HG03064 (cell line): ENCODE data around the gene THOC6.

Experiments used
- ATAC-seq: cut with Tn5 transposase; IDR thresholded peaks from one replicate; pipeline ENCODE4 v1.9.1; 2021; ENCODE audit warnings: low read depth; ENCODE audit not compliant: unreplicated experiment

The THOC6 gene

DNA sequence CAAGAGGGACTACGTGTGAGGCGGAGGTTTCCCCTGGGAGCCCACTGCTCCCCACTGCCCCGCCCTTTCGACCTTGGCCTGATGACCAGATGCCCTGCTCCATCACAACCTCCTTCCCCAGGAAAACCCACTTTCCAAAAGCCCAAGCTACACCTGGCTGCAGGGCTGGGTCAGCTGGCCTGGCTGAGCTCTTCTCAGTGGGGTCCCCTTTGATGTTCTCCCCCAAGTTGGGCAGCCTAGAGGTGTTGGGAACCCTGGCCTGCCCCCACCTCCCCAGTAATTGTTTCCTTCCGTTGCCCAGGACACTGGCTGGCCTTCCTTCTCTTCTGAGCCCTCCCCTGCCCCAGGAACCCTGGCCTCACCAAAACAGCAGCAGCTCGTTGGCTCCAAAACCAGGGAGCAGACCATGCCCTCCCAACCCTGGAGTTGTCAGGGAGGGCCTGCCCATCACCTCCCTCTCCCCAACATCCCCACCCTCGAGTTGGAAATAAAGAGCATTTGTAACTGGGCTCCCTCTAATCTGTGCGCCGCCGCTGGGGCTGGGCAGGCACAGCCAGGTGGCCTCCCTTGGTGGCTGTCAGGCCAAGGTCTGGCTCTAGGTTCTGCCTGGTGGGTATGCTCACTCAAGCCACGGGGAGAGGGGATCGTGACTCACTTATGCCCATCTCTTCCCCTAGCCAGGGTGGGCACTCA, 9.7 kb upstream of the THOC6 start:
- no peak for ATAC-seq

DNA sequence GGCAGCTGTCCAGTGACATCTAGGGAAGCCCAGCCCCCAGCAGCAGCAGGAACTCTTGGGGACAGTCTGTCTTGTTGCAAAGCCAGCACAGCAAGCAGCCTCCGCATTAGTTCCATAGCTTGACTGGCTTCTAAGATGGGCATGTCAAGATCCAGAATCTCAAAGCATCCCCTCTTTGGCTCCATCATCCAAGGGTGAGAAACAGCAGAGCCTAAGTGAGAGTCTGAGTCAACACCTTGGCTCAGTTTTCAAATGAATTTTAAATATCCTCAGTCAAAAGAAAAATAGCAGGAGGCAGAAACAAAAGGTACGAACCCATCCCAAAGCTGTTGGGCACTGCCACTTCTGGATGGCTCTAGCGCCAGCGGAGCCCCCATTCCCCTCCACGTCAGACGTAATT, 8.9 kb upstream of the THOC6 start:
- no peak for ATAC-seq

DNA sequence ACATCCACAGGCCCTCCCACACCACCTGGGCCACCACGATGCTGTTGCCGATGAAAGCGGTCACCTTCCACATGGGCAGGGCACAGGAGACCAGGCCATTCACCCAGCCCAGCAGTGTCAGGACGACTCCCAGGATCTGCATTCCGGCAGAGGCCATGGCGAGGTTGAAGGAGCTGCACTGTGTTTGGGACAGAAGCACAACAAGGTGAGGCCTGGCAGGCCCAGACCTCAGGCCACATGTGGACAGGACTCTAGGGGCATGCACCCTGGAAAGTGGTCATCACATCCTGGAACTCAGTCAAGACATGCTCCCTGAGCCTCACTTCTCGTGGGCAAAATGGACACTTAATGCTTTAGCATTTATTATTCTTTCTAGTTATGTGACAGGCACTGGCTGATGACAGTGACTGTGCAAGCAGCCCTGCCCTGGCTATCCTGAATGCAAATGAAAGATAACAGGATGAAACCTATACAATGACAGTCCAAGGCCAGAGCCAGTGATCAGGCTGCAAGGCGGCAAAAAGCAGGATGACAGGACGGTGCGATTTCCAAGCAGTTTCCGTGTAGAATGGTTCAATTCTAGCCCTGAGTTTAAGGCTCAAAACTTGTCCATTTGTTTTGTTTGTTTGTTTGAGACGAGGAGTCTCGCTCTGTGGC, 7.8 kb upstream of the THOC6 start:
- ATAC-seq, result no peak

DNA sequence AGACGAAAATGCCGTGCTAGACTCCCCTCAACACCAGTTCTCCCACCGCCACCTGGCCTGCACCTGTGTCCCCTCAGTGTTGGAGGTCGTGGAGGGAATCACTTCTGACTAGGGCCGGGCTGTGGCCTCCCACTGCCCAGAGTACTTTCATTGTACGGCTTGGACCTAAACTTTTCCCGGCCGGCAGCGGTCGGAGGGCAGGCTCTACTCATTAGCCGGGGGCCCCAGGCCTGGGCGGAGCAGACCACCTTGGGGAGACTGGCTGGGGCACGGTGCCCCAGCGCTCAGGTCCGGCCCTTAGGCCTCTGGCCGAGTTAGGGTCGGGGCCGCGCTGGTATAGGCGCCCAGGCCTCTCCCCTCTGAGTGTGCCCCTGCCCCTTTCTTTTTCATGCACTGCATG, 6.5 kb upstream of the THOC6 start:
- ATAC-seq, result no peak

DNA sequence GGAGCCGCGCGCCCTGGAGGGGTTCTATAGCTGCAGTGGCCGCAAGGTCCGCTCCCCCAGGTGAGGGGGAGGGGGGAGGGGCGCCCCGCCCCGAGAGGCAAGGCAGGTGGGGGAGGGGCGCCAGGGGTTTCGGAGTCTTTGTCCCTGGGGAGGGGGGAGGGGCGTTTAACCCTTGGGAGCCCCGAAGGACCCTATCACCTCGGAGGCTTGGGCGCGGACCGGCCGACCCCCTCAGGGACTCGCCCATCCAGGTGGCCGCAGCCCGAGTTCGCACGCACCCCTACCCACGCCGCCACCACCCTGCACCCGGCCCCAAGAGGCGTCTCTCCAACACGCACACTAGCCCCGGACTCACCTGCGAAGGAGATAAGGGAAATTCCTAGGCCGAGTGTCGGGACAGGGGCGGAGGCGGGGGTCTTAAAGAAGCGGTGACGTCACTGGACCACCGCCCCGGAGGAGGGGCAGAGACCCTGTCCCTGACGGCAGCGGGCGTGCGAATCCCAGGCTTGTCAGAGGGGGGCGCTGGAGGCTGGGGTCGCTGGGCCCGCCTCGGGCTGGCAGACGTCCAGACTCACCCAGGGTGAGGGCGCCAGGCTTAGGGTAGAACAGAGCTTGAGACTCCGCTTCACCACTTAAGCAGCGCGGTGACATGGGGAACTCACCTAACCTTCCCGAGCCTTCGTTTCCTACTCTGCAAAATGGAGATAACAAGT, 5.9 kb upstream of the THOC6 start, which contains the start of gene CLDN6:
Gene CLDN6, minus strand, starts transcription at position 390 of the 713 bp plus-strand sequence. CDS start 2,162 bp downstream, outside the sequence.
- ATAC-seq, result no peak

DNA sequence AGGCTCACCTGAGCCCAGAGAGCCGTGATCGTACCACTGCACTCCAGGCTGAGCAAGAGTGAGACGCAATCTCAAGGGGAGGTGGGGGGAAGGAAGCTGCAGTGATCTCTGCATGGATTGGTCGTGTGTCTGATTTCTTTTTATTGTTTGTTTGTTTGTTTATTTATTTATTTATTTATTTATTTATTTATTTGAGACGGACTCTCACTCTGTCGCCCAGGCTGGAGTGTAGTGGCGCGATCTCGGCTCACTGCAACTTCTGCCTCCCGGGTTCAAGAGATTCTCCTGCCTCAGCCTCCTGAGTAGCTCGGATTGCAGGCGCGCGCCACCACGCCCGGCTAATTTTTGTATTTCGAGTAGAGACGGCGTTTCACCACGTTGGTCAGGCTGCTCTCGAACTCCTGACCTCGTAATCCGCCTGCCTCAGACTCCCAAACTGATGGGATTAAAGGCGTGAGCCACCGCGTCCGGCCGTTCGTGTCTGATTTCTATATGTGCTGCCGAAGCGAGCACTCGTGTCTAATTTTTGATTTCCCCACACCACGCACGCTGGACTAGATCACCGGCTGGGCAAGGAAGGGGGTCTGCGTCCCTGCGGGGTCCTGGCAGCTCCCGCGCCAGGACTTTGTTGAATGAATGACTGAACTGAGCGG, 4.1 kb upstream of the THOC6 start:
- ATAC-seq, result no peak

DNA sequence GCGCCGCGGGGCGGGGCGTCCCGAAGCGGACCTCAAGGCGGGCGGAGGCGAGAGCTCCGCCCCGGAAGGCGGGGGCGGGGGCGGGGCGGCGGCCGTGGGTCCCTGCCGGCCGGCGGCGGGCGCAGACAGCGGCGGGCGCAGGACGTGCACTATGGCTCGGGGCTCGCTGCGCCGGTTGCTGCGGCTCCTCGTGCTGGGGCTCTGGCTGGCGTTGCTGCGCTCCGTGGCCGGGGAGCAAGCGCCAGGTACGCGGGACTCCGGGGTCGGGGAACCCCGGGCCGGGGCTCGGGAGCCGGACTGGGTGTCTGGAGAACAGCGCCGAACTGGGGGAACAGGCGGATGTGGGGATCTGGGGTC, 3.6 kb upstream of the THOC6 start, which contains the start of gene TNFRSF12A:
Gene TNFRSF12A, plus strand, starts transcription at position 122 of the 357 bp plus-strand sequence. Its CDS starts 30 bp downstream, at position 152.
- ATAC-seq, result no peak

DNA sequence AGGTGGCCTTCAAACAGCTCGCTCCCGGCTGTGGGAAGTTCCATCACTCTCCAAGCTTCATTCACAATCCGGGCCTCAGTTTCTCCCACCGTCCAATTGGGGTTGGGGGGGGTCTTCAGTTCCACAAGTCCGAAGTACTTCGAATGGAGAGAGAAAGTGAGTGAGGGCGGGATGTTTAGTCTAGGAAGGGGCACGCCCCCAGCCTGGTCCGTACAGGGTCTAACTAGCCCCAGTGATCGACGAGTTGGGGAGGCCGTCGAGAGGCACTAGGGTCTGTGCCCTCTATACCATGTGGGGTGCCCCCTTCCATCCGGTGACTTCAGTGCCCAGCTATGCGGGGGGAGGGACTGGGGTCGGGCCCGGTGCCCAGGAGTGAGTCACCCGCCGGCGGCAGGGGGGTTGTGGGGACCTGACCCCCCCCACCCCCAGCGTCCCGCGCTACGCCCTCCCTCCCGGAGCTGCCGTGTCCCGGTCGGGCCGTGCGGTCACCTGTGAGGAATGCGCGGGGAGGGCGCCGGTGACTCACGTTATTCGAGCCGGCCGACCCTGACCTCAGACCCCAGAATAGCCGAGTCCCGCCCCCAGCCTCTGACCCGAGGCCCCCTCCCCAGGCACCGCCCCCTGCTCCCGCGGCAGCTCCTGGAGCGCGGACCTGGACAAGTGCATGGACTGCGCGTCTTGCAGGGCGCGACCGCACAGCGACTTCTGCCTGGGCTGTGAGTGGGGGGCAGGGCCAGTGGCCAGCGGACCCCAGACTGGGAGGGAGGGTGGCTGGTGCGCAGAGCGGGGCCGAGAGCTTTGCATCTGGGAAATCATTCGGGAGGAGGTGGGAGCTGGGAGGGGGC, 3.0 kb upstream of the THOC6 start:
- no peak for ATAC-seq

DNA sequence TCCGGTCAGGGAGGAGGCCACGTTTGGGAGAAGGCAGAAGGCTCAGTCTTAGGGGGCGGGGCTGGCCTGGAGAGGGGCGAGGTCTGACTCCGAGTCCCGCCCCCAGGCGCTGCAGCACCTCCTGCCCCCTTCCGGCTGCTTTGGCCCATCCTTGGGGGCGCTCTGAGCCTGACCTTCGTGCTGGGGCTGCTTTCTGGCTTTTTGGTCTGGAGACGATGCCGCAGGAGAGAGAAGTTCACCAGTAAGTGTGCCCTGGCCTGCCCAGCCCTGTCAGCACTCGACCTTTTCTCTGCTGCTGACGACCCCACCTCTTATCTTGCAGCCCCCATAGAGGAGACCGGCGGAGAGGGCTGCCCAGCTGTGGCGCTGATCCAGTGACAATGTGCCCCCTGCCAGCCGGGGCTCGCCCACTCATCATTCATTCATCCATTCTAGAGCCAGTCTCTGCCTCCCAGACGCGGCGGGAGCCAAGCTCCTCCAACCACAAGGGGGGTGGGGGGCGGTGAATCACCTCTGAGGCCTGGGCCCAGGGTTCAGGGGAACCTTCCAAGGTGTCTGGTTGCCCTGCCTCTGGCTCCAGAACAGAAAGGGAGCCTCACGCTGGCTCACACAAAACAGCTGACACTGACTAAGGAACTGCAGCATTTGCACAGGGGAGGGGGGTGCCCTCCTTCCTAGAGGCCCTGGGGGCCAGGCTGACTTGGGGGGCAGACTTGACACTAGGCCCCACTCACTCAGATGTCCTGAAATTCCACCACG, 2.2 kb upstream of the THOC6 start:
- no peak for ATAC-seq

DNA sequence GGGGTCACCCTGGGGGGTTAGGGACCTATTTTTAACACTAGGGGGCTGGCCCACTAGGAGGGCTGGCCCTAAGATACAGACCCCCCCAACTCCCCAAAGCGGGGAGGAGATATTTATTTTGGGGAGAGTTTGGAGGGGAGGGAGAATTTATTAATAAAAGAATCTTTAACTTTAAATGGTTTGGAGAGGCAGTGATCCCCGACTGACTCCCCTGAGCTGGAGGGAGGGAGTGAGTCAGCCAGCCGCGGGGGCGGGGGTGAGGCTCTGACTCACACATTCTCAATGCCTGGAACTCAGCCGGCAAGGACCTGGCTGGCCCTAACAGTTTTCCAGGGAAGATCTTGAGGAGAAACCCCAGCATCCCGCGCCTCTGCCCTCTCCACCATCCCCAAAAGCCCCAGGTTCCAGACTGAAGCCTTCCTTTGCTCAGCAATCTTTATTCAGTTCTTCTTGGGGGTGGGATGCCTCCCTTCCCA, 1.6 kb upstream of the THOC6 start:
- no peak for ATAC-seq

DNA sequence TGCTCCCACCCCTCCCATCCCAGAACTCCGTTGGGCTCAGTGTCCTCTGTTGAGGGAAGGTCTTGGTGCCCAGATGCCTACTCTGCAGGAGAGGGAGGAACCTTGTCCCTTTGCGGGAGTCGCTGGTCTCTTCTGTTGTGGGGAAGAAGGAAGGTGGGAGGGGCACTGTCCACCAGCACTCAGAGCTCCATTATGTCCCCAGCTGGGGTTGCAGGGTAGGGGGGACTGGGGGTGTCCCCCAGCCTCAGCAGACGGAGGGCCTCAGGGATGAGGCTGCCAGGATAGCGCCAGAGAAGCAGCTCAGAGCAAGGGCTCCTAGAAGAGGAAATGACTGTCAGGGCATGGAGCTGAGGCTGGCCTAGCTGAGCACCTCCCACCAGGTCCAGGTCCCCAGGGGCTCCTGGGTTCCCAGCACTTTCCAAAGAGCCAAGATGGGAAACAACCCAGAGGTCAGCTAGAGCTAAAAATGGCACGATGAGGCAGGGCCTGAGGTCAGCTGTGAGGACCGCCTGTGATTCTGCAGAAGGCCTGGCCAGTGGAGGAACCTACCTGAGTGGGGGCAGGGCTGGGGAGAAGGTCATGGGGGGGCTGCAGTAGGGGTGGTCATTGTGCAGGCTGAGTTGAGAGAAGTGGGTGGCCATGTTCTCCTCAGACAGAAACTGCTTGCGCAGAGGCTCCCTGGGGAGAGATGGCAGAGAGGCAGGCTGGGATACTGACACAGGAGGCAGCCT, 986 bp upstream of the THOC6 start:
- ATAC-seq, result no peak

DNA sequence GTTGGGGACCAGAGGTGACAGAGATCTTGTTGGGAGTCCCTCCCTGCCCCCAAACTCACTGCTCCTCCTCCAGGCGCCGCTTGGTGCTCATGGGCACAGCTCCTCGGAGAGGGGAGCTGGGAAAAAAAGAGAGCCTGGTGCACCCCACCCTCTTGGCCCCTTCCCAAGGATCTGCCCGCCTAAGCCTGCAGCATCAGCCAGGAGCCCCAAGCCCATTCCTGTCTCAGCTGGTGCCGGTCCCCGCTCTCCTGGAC, 493 bp upstream of the THOC6 start:
- ATAC-seq, result no peak

DNA sequence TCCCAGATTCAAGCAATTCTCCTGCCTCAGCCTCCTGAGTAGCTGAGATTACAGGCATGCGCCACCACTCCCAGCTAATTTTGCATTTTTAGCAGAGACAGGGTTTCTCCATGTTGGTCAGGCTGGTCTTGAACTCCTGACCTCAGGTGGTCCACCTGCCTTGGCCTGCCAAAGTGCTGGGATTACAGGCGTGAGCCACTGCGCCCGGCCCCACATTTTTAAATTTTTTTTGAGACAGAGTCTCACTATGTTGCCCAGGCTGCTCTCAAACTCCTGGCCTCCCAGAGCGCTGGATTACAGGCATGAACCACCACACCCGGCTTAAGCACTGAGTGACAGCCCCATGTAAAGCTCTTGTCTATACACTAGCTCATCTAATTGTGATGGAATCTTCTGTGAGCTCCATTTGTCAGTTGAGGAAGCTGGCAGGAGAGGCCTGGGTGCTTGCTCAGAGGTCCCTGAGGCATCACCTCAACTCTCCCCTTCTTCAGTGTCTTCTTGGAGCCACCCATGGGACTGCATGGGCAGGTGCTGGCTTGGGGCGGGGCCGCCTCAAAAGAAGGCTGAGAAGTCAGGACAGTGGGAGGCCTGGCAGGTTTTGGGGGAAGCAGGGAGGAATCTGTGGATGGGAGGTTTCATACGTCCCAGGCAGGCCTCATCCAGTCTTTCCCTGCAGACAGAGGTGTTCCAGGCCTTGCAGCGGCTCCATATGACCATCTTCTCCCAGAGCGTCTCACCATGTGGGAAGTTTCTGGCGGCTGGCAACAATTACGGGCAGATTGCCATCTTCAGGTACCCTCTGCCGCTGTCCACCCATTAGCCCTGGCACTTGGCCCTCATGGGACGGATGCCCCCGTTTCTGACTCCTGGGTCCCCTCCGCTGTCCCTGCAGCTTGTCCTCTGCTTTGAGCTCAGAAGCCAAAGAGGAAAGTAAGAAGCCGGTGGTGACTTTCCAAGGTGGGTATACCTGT, 1.5 kb downstream of the THOC6 start:
- ATAC-seq, result no peak

DNA sequence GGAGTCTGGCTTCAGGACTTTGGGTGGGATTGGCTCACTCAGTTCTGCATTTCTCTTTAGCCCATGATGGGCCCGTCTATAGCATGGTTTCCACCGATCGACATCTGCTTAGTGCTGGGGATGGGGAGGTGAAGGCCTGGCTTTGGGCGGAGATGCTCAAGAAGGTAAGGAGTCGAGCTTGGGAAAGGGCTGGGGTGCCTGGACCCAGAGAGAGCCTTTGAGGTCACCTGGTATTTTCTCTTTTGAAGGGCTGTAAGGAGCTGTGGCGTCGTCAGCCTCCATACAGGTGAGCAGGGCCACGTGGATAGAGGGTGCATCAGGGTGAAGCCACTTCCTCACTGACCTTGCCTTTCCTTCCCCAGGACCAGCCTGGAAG, 2.2 kb downstream of the THOC6 start:
- no peak for ATAC-seq

DNA sequence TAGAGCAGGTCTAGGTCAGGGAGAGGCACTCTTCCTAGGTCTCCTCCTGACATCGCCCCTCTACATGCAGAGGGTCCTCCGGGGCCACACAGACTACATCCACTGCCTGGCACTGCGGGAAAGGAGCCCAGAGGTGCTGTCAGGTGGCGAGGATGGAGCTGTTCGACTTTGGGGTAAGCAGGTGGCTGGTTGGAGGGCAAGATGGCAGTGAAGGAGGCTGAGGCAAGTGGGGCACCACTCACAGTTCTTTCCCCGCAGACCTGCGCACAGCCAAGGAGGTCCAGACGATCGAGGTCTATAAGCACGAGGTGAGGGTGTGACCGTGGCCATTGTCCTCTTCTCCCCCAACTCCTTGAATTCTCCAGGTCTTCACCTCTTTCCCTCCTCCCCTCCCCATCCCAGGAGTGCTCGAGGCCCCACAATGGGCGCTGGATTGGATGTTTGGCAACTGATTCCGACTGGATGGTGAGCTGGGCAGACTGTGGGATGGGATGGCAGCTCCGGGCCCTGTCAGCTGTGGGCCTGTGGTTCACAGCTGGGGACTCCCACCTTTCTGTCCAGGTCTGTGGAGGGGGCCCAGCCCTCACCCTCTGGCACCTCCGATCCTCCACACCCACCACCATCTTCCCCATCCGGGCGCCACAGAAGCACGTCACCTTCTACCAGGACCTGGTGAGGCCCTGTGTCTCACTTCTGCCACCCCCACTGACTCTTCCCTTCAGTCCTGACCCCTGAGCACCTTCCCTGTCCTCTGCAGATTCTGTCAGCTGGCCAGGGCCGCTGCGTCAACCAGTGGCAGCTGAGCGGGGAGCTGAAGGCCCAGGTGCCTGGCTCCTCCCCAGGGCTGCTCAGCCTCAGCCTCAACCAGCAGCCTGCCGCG, 3.0 kb downstream of the THOC6 start:
- ATAC-seq, result no peak

DNA sequence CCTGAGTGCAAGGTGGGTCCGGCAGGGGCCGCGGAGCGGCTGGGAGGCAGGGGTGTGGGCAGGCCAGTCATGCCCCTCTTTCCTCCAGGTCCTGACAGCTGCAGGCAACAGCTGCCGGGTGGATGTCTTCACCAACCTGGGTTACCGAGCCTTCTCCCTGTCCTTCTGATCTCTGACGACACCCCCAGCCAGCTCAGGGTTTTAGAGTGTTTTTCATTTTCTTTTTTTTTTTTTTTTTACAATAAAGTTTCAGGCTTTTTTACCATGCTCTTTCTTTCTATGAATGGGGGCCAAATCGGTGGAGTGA, 3.6 kb downstream of the THOC6 start:
- no peak for ATAC-seq
